K562 (cell line): Measurements from ENCODE around the gene CLASP2.

ENCODE experiments used
- BACH1 ChIP-seq: fragments of 200-800 bp; sonication (Bioruptor generic); IDR thresholded peaks from 2 replicates; pipeline ENCODE4 v1.6.1; 2016; ENCODE audit warnings: missing genetic modification characterization, missing compliant biosample characterization
- CBX5 ChIP-seq: IDR thresholded peaks from 2 replicates; pipeline ENCODE4 v1.6.1; 2014; ENCODE audit warnings: low read depth, borderline replicate concordance
- CHD2 ChIP-seq: IDR thresholded peaks from 2 replicates; pipeline ENCODE4 v1.6.1; 2011; ENCODE audit warnings: low read depth, low read length
- CTCF ChIP-seq, 3 experiments: IDR thresholded peaks in 2 of 3; conservative IDR thresholded peaks in 1 of 3; 2 replicates each; pipeline ENCODE4 v1.5.1; 2011 to 2012; ENCODE audit warnings: low read length in 3 of 3, mild to moderate bottlenecking in 3 of 3, control low read depth in 2 of 3, improper control_type of control experiment in 1 of 3, inconsistent platforms in 1 of 3, low read depth in 1 of 3, mixed read lengths in 1 of 3, moderate library complexity in 1 of 3; ENCODE audit not compliant: insufficient read depth in 2 of 3
- EWSR1 ChIP-seq: fragments of 450-650 bp; IDR thresholded peaks from 2 replicates; pipeline ENCODE4 v1.6.1; 2018; ENCODE audit warnings: borderline replicate concordance, mild to moderate bottlenecking, low read depth, moderate library complexity; ENCODE audit not compliant: partially characterized antibody
- HDGF ChIP-seq: fragments of 450-650 bp; IDR thresholded peaks from 2 replicates; pipeline ENCODE4 v1.6.1; 2016
- KAT7 ChIP-seq: sonication (generic); formaldehyde crosslinking; IDR thresholded peaks from 2 replicates; pipeline ENCODE4 v1.8.0; 2022; ENCODE audit warnings: missing genetic modification reagents, mild to moderate bottlenecking, borderline replicate concordance
- KLF6 ChIP-seq: fragments of 250-450 bp; sonication (Bioruptor Pico); IDR thresholded peaks from 2 replicates; pipeline ENCODE4 v1.4.0; 2020; ENCODE audit warnings: mild to moderate bottlenecking, moderate library complexity, borderline replicate concordance
- POLR2A ChIP-seq: fragments of 450-650 bp; conservative IDR thresholded peaks from 2 replicates; pipeline ENCODE4 v1.6.1; 2016
- TAF15 ChIP-seq: fragments of 200-400 bp; formaldehyde crosslinking; IDR thresholded peaks from 2 replicates; pipeline ENCODE4 v1.6.1; 2017; ENCODE audit warnings: mild to moderate bottlenecking, low read depth, low read length, moderate library complexity
- TCF7 ChIP-seq: sonication (generic); IDR thresholded peaks from 2 replicates; pipeline ENCODE4 v1.6.1; 2016; ENCODE audit warnings: antibody characterized with exemption, borderline replicate concordance
- TF ChIP-seq, protein P1 (sequence below), 2 experiments: fragments of 450-650 bp; formaldehyde crosslinking in 1 of 2; IDR thresholded peaks; 2 replicates each; pipeline versions ENCODE4 v1.4.0 to v1.6.1; 2014 to 2020; ENCODE audit warnings: mild to moderate bottlenecking in 2 of 2, borderline replicate concordance in 1 of 2, low read depth in 1 of 2

DNA sequence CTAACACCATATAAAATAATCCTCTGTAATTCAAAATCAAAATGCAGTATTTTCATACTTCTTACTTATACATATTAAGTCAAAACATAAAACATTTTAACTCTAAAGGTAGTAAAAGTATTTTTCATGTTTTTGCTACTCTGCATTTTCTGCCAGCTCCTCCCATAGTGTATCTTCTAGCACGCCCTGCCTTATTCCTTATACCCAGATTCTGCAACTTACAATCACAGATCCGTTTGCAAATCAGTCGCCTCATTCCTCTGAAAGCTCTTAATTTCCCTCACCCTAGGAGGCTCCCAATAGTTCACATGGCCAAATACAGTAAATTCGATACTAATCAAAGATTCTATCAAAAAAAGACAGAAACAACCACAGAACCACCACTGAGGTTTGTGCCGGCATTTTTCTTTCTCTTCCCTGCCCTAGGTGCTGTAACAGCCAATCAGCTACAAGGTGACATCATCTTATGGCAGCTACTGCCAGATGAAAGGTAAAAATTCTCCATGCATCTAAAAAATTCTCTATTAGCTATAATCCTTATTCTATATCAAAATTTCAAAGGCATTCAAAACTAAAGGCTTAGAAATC is 72.9 kb downstream of the CLASP2 start:
- no peak for TF ChIP-seq CTCF (IDR thresholded peaks at IDR 0.05 in 2 of 3, conservative IDR thresholded peaks at IDR 0.05 in 1 of 3; ENCODE audit: insufficient read depth in 2 of 3, low read depth in 1 of 3, low read length in 3 of 3)
- no peak for TF ChIP-seq POLR2A
- TF ChIP-seq CHD2: no peak
- no peak for TF ChIP-seq CBX5
- no peak for TF ChIP-seq HDGF
- no peak for TF ChIP-seq EWSR1
- no peak for TF ChIP-seq KLF6
- no peak for TF ChIP-seq TCF7
- no peak for TF ChIP-seq BACH1 (tag)
- TF ChIP-seq, protein P1, sequence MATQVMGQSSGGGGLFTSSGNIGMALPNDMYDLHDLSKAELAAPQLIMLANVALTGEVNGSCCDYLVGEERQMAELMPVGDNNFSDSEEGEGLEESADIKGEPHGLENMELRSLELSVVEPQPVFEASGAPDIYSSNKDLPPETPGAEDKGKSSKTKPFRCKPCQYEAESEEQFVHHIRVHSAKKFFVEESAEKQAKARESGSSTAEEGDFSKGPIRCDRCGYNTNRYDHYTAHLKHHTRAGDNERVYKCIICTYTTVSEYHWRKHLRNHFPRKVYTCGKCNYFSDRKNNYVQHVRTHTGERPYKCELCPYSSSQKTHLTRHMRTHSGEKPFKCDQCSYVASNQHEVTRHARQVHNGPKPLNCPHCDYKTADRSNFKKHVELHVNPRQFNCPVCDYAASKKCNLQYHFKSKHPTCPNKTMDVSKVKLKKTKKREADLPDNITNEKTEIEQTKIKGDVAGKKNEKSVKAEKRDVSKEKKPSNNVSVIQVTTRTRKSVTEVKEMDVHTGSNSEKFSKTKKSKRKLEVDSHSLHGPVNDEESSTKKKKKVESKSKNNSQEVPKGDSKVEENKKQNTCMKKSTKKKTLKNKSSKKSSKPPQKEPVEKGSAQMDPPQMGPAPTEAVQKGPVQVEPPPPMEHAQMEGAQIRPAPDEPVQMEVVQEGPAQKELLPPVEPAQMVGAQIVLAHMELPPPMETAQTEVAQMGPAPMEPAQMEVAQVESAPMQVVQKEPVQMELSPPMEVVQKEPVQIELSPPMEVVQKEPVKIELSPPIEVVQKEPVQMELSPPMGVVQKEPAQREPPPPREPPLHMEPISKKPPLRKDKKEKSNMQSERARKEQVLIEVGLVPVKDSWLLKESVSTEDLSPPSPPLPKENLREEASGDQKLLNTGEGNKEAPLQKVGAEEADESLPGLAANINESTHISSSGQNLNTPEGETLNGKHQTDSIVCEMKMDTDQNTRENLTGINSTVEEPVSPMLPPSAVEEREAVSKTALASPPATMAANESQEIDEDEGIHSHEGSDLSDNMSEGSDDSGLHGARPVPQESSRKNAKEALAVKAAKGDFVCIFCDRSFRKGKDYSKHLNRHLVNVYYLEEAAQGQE (IDR thresholded peaks at IDR 0.05; ENCODE audit: borderline replicate concordance): no peak
- TF ChIP-seq, protein P1 (CRISPR knock-in tag; IDR thresholded peaks at IDR 0.05; ENCODE audit: low read depth): no peak
- no peak for TF ChIP-seq KAT7 (CRISPR knock-in tag)
- no peak for TF ChIP-seq TAF15
